ENCODE measurements around the gene CCDC12.

- TF ChIP-seq, protein P1, sequence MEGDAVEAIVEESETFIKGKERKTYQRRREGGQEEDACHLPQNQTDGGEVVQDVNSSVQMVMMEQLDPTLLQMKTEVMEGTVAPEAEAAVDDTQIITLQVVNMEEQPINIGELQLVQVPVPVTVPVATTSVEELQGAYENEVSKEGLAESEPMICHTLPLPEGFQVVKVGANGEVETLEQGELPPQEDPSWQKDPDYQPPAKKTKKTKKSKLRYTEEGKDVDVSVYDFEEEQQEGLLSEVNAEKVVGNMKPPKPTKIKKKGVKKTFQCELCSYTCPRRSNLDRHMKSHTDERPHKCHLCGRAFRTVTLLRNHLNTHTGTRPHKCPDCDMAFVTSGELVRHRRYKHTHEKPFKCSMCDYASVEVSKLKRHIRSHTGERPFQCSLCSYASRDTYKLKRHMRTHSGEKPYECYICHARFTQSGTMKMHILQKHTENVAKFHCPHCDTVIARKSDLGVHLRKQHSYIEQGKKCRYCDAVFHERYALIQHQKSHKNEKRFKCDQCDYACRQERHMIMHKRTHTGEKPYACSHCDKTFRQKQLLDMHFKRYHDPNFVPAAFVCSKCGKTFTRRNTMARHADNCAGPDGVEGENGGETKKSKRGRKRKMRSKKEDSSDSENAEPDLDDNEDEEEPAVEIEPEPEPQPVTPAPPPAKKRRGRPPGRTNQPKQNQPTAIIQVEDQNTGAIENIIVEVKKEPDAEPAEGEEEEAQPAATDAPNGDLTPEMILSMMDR (conservative IDR thresholded peaks at IDR 0.05; ENCODE audit: low read depth, low read length), result no peak
- TF ChIP-seq EZH2phosphoT487 (IDR thresholded peaks at IDR 0.05; ENCODE audit: borderline replicate concordance, low read length) (no peak), EZH2 (IDR thresholded peaks at IDR 0.05; ENCODE audit: low read length, unreplicated experiment) (no peak)
Measured at GRCh38 chr3:46952813-46953212, 23.7 kb downstream of the CCDC12 start.
